TTC549 (cell line): ENCODE measurements around the gene IRS2.

Experiments used
- FAIRE-seq: peaks from 2 replicates; lab custom pipeline; 2012; peaks lifted over from hg19 to GRCh38; lab: Jason Lieb, UNC

IRS2 gene

DNA sequence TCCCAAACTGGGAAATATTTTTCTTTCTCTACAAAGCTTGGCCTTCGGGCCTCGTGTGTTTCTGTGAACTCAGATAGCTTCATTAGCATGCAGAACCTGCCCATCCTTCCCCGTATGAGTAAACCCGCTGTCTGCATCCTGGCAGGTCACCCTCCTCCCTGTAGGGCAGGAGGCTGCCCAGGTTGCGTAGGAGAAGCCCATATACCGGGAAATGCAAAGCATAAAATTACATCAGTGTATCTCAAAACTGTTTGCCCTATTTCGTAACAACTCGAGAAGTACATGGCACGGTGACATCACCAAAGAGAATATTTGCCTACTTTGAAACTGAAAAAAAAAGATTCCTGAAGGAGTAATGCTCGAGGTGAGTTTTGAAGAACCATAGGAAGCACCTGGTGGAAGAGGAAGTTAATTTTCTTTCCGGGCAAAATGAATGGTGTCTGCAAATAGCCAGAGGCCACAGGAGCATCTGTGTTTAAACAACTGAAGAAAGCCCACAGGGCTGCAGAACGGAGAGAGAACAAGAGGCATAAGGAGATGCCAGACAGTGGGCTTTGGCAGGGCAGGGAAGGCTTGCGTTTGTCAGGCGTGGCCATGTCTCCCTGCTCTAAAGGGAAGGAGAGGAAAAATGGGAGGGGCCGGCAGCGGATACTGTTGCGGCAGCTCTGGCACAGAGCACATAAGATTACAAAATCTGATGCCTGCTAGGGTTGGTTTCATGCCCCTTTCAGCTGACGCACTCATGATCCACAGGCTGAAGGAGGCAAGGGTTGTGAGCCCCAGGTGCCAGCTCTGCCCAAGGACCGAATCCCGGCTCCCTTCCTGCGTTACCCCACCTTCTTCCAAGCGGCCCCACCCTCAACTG, 81.4 kb downstream of the IRS2 start:
- no peak for FAIRE-seq

DNA sequence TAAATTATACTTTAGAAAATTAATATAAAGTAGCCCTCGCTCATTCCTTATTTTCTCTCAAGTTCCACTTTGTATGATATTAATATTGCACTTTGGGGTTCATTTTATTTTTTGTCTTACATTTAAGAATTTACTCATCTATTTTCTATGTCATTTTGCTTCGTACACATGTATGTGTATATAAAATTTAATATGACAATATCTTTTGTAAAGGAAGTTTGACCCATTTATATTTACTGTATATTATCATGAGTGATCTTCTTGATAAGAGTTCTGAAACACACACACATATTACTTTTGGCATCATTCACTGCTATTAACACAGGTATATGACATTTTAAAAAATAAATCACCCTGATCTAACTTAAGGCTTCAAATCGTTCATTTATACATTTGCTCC, 83.1 kb downstream of the IRS2 start:
- FAIRE-seq, result no peak
